NT2/D1 (cell line): ENCODE results near the gene POU2F2.

Experiments
- DNase-seq: peaks from one replicate; pipeline ENCODE4 v3.0.0-alpha.2; 2011; ENCODE audit warnings: low read depth, low spot score
- H3K27me3 ChIP-seq: 2 replicates; pipeline ENCODE4 v1.6.0; 2011; ENCODE audit warnings: mild to moderate bottlenecking; ENCODE audit not compliant: insufficient read length, insufficient read depth
- H3K36me3 ChIP-seq: 2 replicates; pipeline ENCODE4 v1.6.1; 2011; ENCODE audit warnings: mild to moderate bottlenecking, low read length, mixed read lengths; ENCODE audit not compliant: insufficient read depth, insufficient read length
- H3K4me1 ChIP-seq: 2 replicates; pipeline ENCODE4 v1.5.1; 2011; ENCODE audit not compliant: insufficient read depth, insufficient read length
- H3K4me3 ChIP-seq: 2 replicates; pipeline ENCODE4 v1.5.1; 2011; ENCODE audit warnings: low read depth; ENCODE audit not compliant: insufficient read length
- H3K9ac ChIP-seq: 2 replicates; pipeline ENCODE4 v1.6.0; 2011; ENCODE audit warnings: low read depth; ENCODE audit not compliant: insufficient read length
- H3K9me3 ChIP-seq: 2 replicates; pipeline ENCODE4 v1.5.1; 2011; ENCODE audit warnings: mild to moderate bottlenecking, low read length; ENCODE audit not compliant: insufficient read depth
- SUZ12 ChIP-seq: IDR thresholded peaks from 2 replicates; pipeline ENCODE4 v1.6.1; 2011; ENCODE audit not compliant: insufficient read length, insufficient read depth; ENCODE audit errors: extremely low read depth
- YY1 ChIP-seq: IDR thresholded peaks from 2 replicates; pipeline ENCODE4 v1.6.1; 2011; ENCODE audit not compliant: insufficient read length, insufficient read depth
- ZNF274 ChIP-seq: IDR thresholded peaks from 2 replicates; pipeline ENCODE4 v1.6.1; 2011; ENCODE audit warnings: mild to moderate bottlenecking, low read depth, low read length

POU2F2 gene

GRCh38 chr19:42115705-42116104, 16.5 kb downstream of the POU2F2 start:
- Histone ChIP-seq H3K4me3 (no peak overlapping the region), H3K27me3 (no peaks in the 10 kb centered on the region), H3K4me1 (no peaks in the 10 kb centered on the region), H3K9ac (no peak overlapping the region), H3K36me3 (peaks cover 4% of the 10 kb centered on the region), H3K9me3 (no peaks in the 10 kb centered on the region)
- TF ChIP-seq ZNF274 (no peak), SUZ12 (no peak), YY1 (no peak)
- no peak for DNase-seq

- no peak for DNase-seq
- H3K4me3 ChIP-seq: no peak overlapping the region
- TF ChIP-seq ZNF274 (no peak), SUZ12 (no peak), YY1 (no peak)
- peaks cover 4% of the 10 kb centered on the region for H3K36me3 ChIP-seq
- H3K4me1 ChIP-seq: no peaks in the 10 kb centered on the region
- H3K27me3 ChIP-seq: no peaks in the 10 kb centered on the region
- H3K9me3 ChIP-seq: no peaks in the 10 kb centered on the region
- H3K9ac ChIP-seq: no peak overlapping the region
Observed at GRCh38 chr19:42115219-42115618, 17.0 kb downstream of the POU2F2 start.

- DNase-seq: no peak
- H3K9me3 ChIP-seq: no peaks in the 10 kb centered on the region
- H3K4me1 ChIP-seq: no peaks in the 10 kb centered on the region
- no peak overlapping the region for H3K4me3 ChIP-seq
- H3K36me3 ChIP-seq: peaks cover 4% of the 10 kb centered on the region
- no peak overlapping the region for H3K9ac ChIP-seq
- TF ChIP-seq SUZ12: no peak
- TF ChIP-seq ZNF274: no peak
- TF ChIP-seq YY1: no peak
- H3K27me3 ChIP-seq: no peaks in the 10 kb centered on the region
Observed at GRCh38 chr19:42114412-42114811, 17.8 kb downstream of the POU2F2 start.

- no peak overlapping the region for H3K4me3 ChIP-seq
- peak; percentile 50 for DNase-seq
- no peaks in the 10 kb centered on the region for H3K27me3 ChIP-seq
- peaks cover 4% of the 10 kb centered on the region for H3K4me1 ChIP-seq
- no peak for TF ChIP-seq ZNF274
- no peak for TF ChIP-seq SUZ12
- TF ChIP-seq YY1: no peak
- H3K9me3 ChIP-seq: no peaks in the 10 kb centered on the region
- H3K9ac ChIP-seq: no peak overlapping the region
- peaks cover 4% of the 10 kb centered on the region for H3K36me3 ChIP-seq
Observed at GRCh38 chr19:42113641-42114348, 18.5 kb downstream of the POU2F2 start.

- no peak overlapping the region for H3K9ac ChIP-seq
- H3K27me3 ChIP-seq: no peaks in the 10 kb centered on the region
- no peak for DNase-seq
- peaks cover 6% of the 10 kb centered on the region for H3K4me1 ChIP-seq
- H3K9me3 ChIP-seq: no peaks in the 10 kb centered on the region
- H3K4me3 ChIP-seq: no peak overlapping the region
- TF ChIP-seq SUZ12: no peak
- TF ChIP-seq ZNF274: no peak
- H3K36me3 ChIP-seq: peaks cover 4% of the 10 kb centered on the region
Observed at GRCh38 chr19:42111811-42112210, 20.4 kb downstream of the POU2F2 start.

GRCh38 chr19:42111384-42111783, 20.9 kb downstream of the POU2F2 start:
- no peak for DNase-seq
- no peak overlapping the region for H3K9ac ChIP-seq
- no peaks in the 10 kb centered on the region for H3K27me3 ChIP-seq
- H3K4me1 ChIP-seq: peaks cover 6% of the 10 kb centered on the region
- peaks cover 2% of the 10 kb centered on the region for H3K36me3 ChIP-seq
- H3K4me3 ChIP-seq: no peak overlapping the region
- no peak for TF ChIP-seq SUZ12
- no peaks in the 10 kb centered on the region for H3K9me3 ChIP-seq

GRCh38 chr19:42110658-42111057, 21.6 kb downstream of the POU2F2 start:
- Histone ChIP-seq H3K4me3 (no peak overlapping the region), H3K4me1 (peaks cover 6% of the 10 kb centered on the region), H3K27me3 (no peaks in the 10 kb centered on the region), H3K36me3 (no peaks in the 10 kb centered on the region), H3K9me3 (no peaks in the 10 kb centered on the region), H3K9ac (no peak overlapping the region)
- no peak for TF ChIP-seq ZNF274
- TF ChIP-seq YY1: no peak
- no peak for TF ChIP-seq SUZ12
- DNase-seq: no peak

GRCh38 chr19:42109896-42110295, 22.4 kb downstream of the POU2F2 start:
- Histone ChIP-seq H3K9me3 (no peaks in the 10 kb centered on the region), H3K4me1 (peaks cover 7% of the 10 kb centered on the region), H3K36me3 (no peaks in the 10 kb centered on the region), H3K4me3 (no peak overlapping the region), H3K9ac (no peak overlapping the region), H3K27me3 (no peaks in the 10 kb centered on the region)
- TF ChIP-seq SUZ12 (no peak), YY1 (no peak), ZNF274 (no peak)
- no peak for DNase-seq
